ENCODE data around the gene IP6K3.

GRCh38 chr6:33699739-33700138 is 47.0 kb downstream of the IP6K3 start:
- no peak for TF ChIP-seq CTCF (IDR thresholded peaks at IDR 0.05)
- no peak for TF ChIP-seq POLR2A (IDR thresholded peaks at IDR 0.05)
